SK-N-SH (cell line): Measurements from ENCODE around the gene CLEC20A. TPM values are rescaled to one million over a fixed set of nuclear protein-coding genes. Genes with fewer than 3 reads are reported as not detected.

Source experiments
- CTCF ChIA-PET: fragments of 300-600, 350-600 bp; formaldehyde crosslinking; extraction: SDS; loops from one replicate; lab custom pipeline; 2021; lab: Yijun Ruan, JAX
- POLR2A ChIA-PET: fragments of 350-600 bp; sonication (Branson Sonifier 250); formaldehyde crosslinking; extraction: SDS; loops from one replicate; lab custom pipeline; 2020; ENCODE audit warnings: antibody characterized with exemption, inconsistent platforms; lab: Yijun Ruan, JAX
- DNase-seq: peaks from one replicate; pipeline ENCODE4 v3.0.0; 2012
- H2AFZ ChIP-seq: fragments of 200-600 bp; sonication (generic); 2 replicates; pipeline ENCODE4 v1.8.1; 2016; ENCODE audit warnings: antibody characterized with exemption, mild to moderate bottlenecking, low read depth
- H3F3A ChIP-seq: fragments of 200-600 bp; sonication (generic); replicated peaks from 2 replicates; pipeline ENCODE3; 2016; ENCODE audit warnings: antibody characterized with exemption, mild to moderate bottlenecking; ENCODE audit not compliant: insufficient read depth
- H3K27ac ChIP-seq, 2 experiments: fragments of 200-500 bp in 1 of 2; fragments of 200-600 bp in 1 of 2; sonication (Bioruptor generic) in 1 of 2; sonication (generic), shearing (Covaris generic) in 1 of 2; 2 replicates each; pipeline versions ENCODE4 v1.5.1 to v1.6.1; 2014 to 2016; ENCODE audit warnings: low read depth in 2 of 2, inconsistent platforms in 1 of 2, low read length in 1 of 2, mild to moderate bottlenecking in 1 of 2, mixed read lengths in 1 of 2
- H3K27me3 ChIP-seq: fragments of 200-600 bp; sonication (generic), shearing (Covaris generic); 2 replicates; pipeline ENCODE4 v1.6.1; 2016; ENCODE audit warnings: mixed run types; ENCODE audit not compliant: insufficient read depth
- H3K36me3 ChIP-seq, 2 experiments: fragments of 200-500 bp in 1 of 2; fragments of 200-600 bp in 1 of 2; sonication (Bioruptor generic) in 1 of 2; sonication (generic) in 1 of 2; replicated peaks in 1 of 2; 2 replicates each; pipeline versions ENCODE3 to v1.5.1; 2014 to 2016; ENCODE audit warnings: low read length in 1 of 2, mild to moderate bottlenecking in 1 of 2; ENCODE audit not compliant: insufficient read depth in 2 of 2, control insufficient read depth in 1 of 2
- H3K4me1 ChIP-seq, 2 experiments: fragments of 200-500 bp in 1 of 2; fragments of 200-600 bp in 1 of 2; sonication (Bioruptor generic) in 1 of 2; sonication (generic), shearing (Covaris generic) in 1 of 2; 2 replicates each; pipeline versions ENCODE4 v1.5.1 to v1.6.1; 2014 to 2016; ENCODE audit warnings: low read depth in 1 of 2, low read length in 1 of 2, mixed run types in 1 of 2; ENCODE audit not compliant: insufficient read depth in 2 of 2, control insufficient read depth in 1 of 2
- H3K4me2 ChIP-seq: fragments of 200-600 bp; sonication (generic), shearing (Covaris generic); 2 replicates; pipeline ENCODE4 v1.6.1; 2017; ENCODE audit warnings: mixed run types
- H3K4me3 ChIP-seq, 2 experiments: fragments of 200-500 bp in 1 of 2; fragments of 200-600 bp in 1 of 2; sonication (Bioruptor generic) in 1 of 2; sonication (generic), shearing (Covaris generic) in 1 of 2; 2 replicates each; pipeline versions ENCODE4 v1.5.1 to v1.8.1; 2014 to 2016; ENCODE audit warnings: low read depth in 2 of 2, inconsistent platforms in 1 of 2, low read length in 1 of 2, mild to moderate bottlenecking in 1 of 2, mixed read lengths in 1 of 2, moderate library complexity in 1 of 2
- H3K79me2 ChIP-seq: fragments of 200-600 bp; sonication (generic); 2 replicates; pipeline ENCODE4 v1.8.1; 2017; ENCODE audit warnings: mild to moderate bottlenecking; ENCODE audit not compliant: insufficient read depth
- H3K9ac ChIP-seq: fragments of 200-600 bp; sonication (generic); 2 replicates; pipeline ENCODE4 v1.6.1; 2017; ENCODE audit warnings: mixed run types
- H3K9me2 ChIP-seq: fragments of 200-600 bp; sonication (generic); 2 replicates; pipeline ENCODE4 v1.6.1; 2017; ENCODE audit warnings: mixed run types
- H3K9me3 ChIP-seq: fragments of 200-600 bp; sonication (generic); 2 replicates; pipeline ENCODE4 v1.6.1; 2017; ENCODE audit warnings: mixed run types, mild to moderate bottlenecking, moderate library complexity
- H4K20me1 ChIP-seq: fragments of 200-600 bp; sonication (generic); 2 replicates; pipeline ENCODE4 v1.6.1; 2017; ENCODE audit warnings: mild to moderate bottlenecking, mixed run types; ENCODE audit not compliant: insufficient read depth
- CHD2 ChIP-seq: fragments of 150-350 bp; IDR thresholded peaks from 2 replicates; pipeline ENCODE4 v1.6.1; 2018; ENCODE audit warnings: low read length; ENCODE audit not compliant: partially characterized antibody
- EZH2phosphoT487 ChIP-seq: fragments of 200-600 bp; sonication (generic); IDR thresholded peaks from 2 replicates; pipeline ENCODE4 v1.6.1; 2017; ENCODE audit warnings: low read depth, mixed run types, mild to moderate bottlenecking, antibody characterized with exemption, moderate library complexity, borderline replicate concordance
- FOSL2 ChIP-seq: IDR thresholded peaks from 2 replicates; pipeline ENCODE4 v1.4.0; 2012; ENCODE audit warnings: low read depth, mild to moderate bottlenecking, moderate library complexity, borderline replicate concordance
- FOXM1 ChIP-seq: IDR thresholded peaks from 2 replicates; pipeline ENCODE4 v1.4.0; 2012; ENCODE audit warnings: low read depth, mild to moderate bottlenecking
- NFIC ChIP-seq: IDR thresholded peaks from 2 replicates; pipeline ENCODE4 v1.4.0; 2012; ENCODE audit warnings: borderline replicate concordance
- NRF1 ChIP-seq: IDR thresholded peaks from 2 replicates; pipeline ENCODE4 v1.6.1; 2012; ENCODE audit warnings: low read depth, mild to moderate bottlenecking, low read length
- POLR2AphosphoS5 ChIP-seq: IDR thresholded peaks from 2 replicates; pipeline ENCODE4 v1.6.1; 2012; ENCODE audit warnings: low read depth, low read length
- RAD21 ChIP-seq: IDR thresholded peaks from 2 replicates; pipeline ENCODE4 v1.6.1; 2012; ENCODE audit warnings: mild to moderate bottlenecking, low read length
- RCOR1 ChIP-seq: fragments of 150-350 bp; IDR thresholded peaks from 2 replicates; pipeline ENCODE4 v1.6.1; 2017; ENCODE audit warnings: antibody characterized with exemption, low read length
- RXRA ChIP-seq: IDR thresholded peaks from 2 replicates; pipeline ENCODE4 v1.4.0; 2012; ENCODE audit warnings: low read depth, mild to moderate bottlenecking, borderline replicate concordance
- SIN3A ChIP-seq: IDR thresholded peaks from 2 replicates; pipeline ENCODE4 v1.6.1; 2012; ENCODE audit warnings: low read depth, mild to moderate bottlenecking, low read length, moderate library complexity, borderline replicate concordance
- SMC3 ChIP-seq: IDR thresholded peaks from 2 replicates; pipeline ENCODE4 v1.6.1; 2012; ENCODE audit warnings: low read depth, low read length, improper control_type of control experiment
- TAF1 ChIP-seq: IDR thresholded peaks from 2 replicates; pipeline ENCODE4 v1.6.1; 2012; ENCODE audit warnings: low read depth, mild to moderate bottlenecking, low read length, moderate library complexity, borderline replicate concordance
- USF1 ChIP-seq: IDR thresholded peaks from 2 replicates; pipeline ENCODE4 v1.4.0; 2012; ENCODE audit warnings: low read depth, borderline replicate concordance
- YY1 ChIP-seq: IDR thresholded peaks from 2 replicates; pipeline ENCODE4 v1.4.0; 2012; ENCODE audit warnings: low read depth, mild to moderate bottlenecking
- ZBTB33 ChIP-seq: IDR thresholded peaks from 2 replicates; pipeline ENCODE4 v1.4.0; 2012; ENCODE audit warnings: low read depth, borderline replicate concordance
- WGBS: methylation state at CpG from one replicate; pipeline ENCODE4 v1.1.6; 2017; ENCODE audit warnings: low lambda C conversion rate; 5-methylcytosine and 5-hydroxymethylcytosine counted together
- polyA plus RNA-seq, 3 experiments: library from polyadenylated mRNA; depleted of rRNA; stranded (reverse); fragments of >200 nt; gene quantifications; 2 replicates each; pipeline ENCODE4 v1.2.3, GENCODE V29; 2012
- TF ChIP-seq, protein P1 (sequence below): IDR thresholded peaks from 2 replicates; pipeline ENCODE4; 2012

CLEC20A gene
- polyA plus RNA-seq, 1 of the 3 experiments (the other 2 are of a cell fraction) = not detected

- Histone ChIP-seq H4K20me1 (no peaks in the 10 kb centered on the region), H3K79me2 (no peaks in the 10 kb centered on the region), H3K36me3 (no peaks in the 10 kb centered on the region), H3K4me2 (no peak overlapping the region), H3K4me1 (peaks cover 0 to 4% of the 10 kb centered on the region in 2 experiments; a peak in 1 of 4 replicates), H3K4me3 (no peak overlapping the region), H3F3A (no peaks in the 10 kb centered on the region), H3K27me3 (no peaks in the 10 kb centered on the region), H3K9me2 (no peaks in the 10 kb centered on the region), H3K9ac (no peak overlapping the region), H3K9me3 (no peaks in the 10 kb centered on the region), H2AFZ (no peak overlapping the region), H3K27ac (no peak overlapping the region)
- 77% methylated on average over 11 of the region's 11 CpGs for WGBS
- ChIA-PET CTCF (interaction anchor here (1.0 to 1.6 kb wide), 4 partner anchors 9 to 192 kb away, joined by 3 to 7 read pairs (median 4); no protein-coding TSS in a partner anchor), POLR2A (no interaction called here)
- no peak for DNase-seq
- no peak for TF ChIP-seq EZH2phosphoT487
- TF ChIP-seq, protein P1, sequence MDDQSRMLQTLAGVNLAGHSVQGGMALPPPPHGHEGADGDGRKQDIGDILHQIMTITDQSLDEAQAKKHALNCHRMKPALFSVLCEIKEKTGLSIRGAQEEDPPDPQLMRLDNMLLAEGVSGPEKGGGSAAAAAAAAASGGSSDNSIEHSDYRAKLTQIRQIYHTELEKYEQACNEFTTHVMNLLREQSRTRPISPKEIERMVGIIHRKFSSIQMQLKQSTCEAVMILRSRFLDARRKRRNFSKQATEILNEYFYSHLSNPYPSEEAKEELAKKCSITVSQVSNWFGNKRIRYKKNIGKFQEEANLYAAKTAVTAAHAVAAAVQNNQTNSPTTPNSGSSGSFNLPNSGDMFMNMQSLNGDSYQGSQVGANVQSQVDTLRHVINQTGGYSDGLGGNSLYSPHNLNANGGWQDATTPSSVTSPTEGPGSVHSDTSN = no peak
- TF ChIP-seq NRF1 = no peak
- TF ChIP-seq ZBTB33 = no peak
- no peak for TF ChIP-seq FOSL2
- TF ChIP-seq POLR2AphosphoS5 = no peak
- no peak for TF ChIP-seq CHD2
- no peak for TF ChIP-seq RXRA
- no peak for TF ChIP-seq RAD21
- no peak for TF ChIP-seq NFIC
- TF ChIP-seq RCOR1 = no peak
- no peak for TF ChIP-seq YY1
- no peak for TF ChIP-seq USF1
- TF ChIP-seq SMC3 = no peak
- TF ChIP-seq TAF1 = no peak
Measured at GRCh38 chr1:178492341-178492740, 4.4 kb downstream of the CLEC20A start.

GRCh38 chr1:178491721-178492120 is 5.0 kb downstream of the CLEC20A start:
- Histone ChIP-seq H3K4me2 (no peak overlapping the region), H3F3A (no peaks in the 10 kb centered on the region), H3K9me3 (no peaks in the 10 kb centered on the region), H4K20me1 (no peaks in the 10 kb centered on the region), H2AFZ (no peak overlapping the region), H3K79me2 (no peaks in the 10 kb centered on the region), H3K9ac (no peak overlapping the region), H3K4me3 (no peak overlapping the region), H3K27me3 (no peaks in the 10 kb centered on the region), H3K9me2 (no peaks in the 10 kb centered on the region), H3K27ac (no peak overlapping the region), H3K4me1 (peaks cover 0 to 4% of the 10 kb centered on the region in 2 experiments; a peak in 1 of 4 replicates), H3K36me3 (no peaks in the 10 kb centered on the region)
- ChIA-PET CTCF (interaction anchor here (0.6 to 1.6 kb wide), 4 partner anchors 9 to 191 kb away, joined by 3 to 5 read pairs (median 3); no protein-coding TSS in a partner anchor), POLR2A (no interaction called here)
- TF ChIP-seq SIN3A (no peak), FOXM1 (no peak)
- no peak for DNase-seq
- 97% methylated on average over 4 of the region's 4 CpGs for WGBS
